Colonic mucosa (tissue), 4 donors: Measurements from ENCODE around the gene SLC2A11. TPM values are rescaled to one million over a fixed set of nuclear protein-coding genes. Genes with fewer than 3 reads are reported as not detected.

ENCODE experiments used
- DNase-seq: peaks from one replicate; pipeline ENCODE4 v3.0.0-alpha.2; 2020
- H3K27ac ChIP-seq: fragments of 200-600 bp; one replicate; pipeline ENCODE4 v1.8.0; 2021
- H3K27me3 ChIP-seq: fragments of 200-600 bp; one replicate; pipeline ENCODE4 v1.8.0; 2021
- H3K36me3 ChIP-seq: fragments of 200-600 bp; one replicate; pipeline ENCODE4 v1.8.0; 2021
- H3K4me1 ChIP-seq: fragments of 200-600 bp; one replicate; pipeline ENCODE4 v1.8.0; 2021; ENCODE audit warnings: mild to moderate bottlenecking
- H3K4me3 ChIP-seq: fragments of 200-600 bp; one replicate; pipeline ENCODE4 v1.8.0; 2021
- H3K9ac ChIP-seq, 2 donors: one replicate each; pipeline ENCODE4 v1.7.0; 2013; ENCODE audit warnings: control low read depth in 2 of 2, low read depth in 2 of 2, low read length in 2 of 2
- H3K9me3 ChIP-seq: fragments of 200-600 bp; one replicate; pipeline ENCODE4 v1.8.0; 2021
- CTCF ChIP-seq: fragments of 200-600 bp; IDR thresholded peaks from one replicate; pipeline ENCODE4 v1.8.0; 2022; ENCODE audit warnings: antibody characterized with exemption, mild to moderate bottlenecking
- intact Hi-C: fragments of 100-400 bp; cut with DNase I; formaldehyde crosslinking; loops from one replicate; pipeline ENCODE4 v1.14.1; 2022
- total RNA-seq, 2 donors: library from RNA; stranded (reverse); fragmentation: NEBNext Ultra II Directional in 1 of 2; extraction: Animal tissue kit (Norgen Biotek cat#: 25700) in 1 of 2; gene quantifications; one replicate each; pipeline ENCODE4 v1.2.1, GENCODE V29; 2021
- donor health status: healthy.
- donor health status: DM: no; HTN: no; CAD: no.
- donor health status: DM: no; HTN: no; CAD: no.

The SLC2A11 gene
- total RNA-seq, 2 donors from 2014 or later, result 8.3 to 9.6 TPM

- DNase-seq, result no peak
- H3K36me3 ChIP-seq, result peaks cover 12% of the 10 kb centered on the region
These were observed 28.6 kb upstream of the SLC2A11 start for GRCh38 chr22:23828800-23829680.

GRCh38 chr22:23829845-23830372, 27.8 kb upstream of the SLC2A11 start:
- H3K27me3 ChIP-seq, result no peaks in the 10 kb centered on the region
- H3K4me3 ChIP-seq, result no peak overlapping the region
- no peak overlapping the region for H3K27ac ChIP-seq
- DNase-seq, result no peak
- H3K4me1 ChIP-seq, result no peaks in the 10 kb centered on the region
- no peaks in the 10 kb centered on the region for H3K9me3 ChIP-seq
- no peak overlapping the region for H3K9ac ChIP-seq
- TF ChIP-seq CTCF, result no peak
- peaks cover 6% of the 10 kb centered on the region for H3K36me3 ChIP-seq
- intact Hi-C loops, result no loop called here

More at GRCh38 chr22:23828800-23829680, 28.6 kb upstream of the SLC2A11 start:
- Histone ChIP-seq H3K27ac (no peak overlapping the region), H3K9ac (no peak overlapping the region), H3K27me3 (no peaks in the 10 kb centered on the region), H3K4me3 (no peak overlapping the region), H3K9me3 (no peaks in the 10 kb centered on the region), H3K4me1 (no peaks in the 10 kb centered on the region)
- intact Hi-C loops, result no loop called here
- TF ChIP-seq CTCF, result no peak

GRCh38 chr22:23831261-23831660, 26.4 kb upstream of the SLC2A11 start:
- no peaks in the 10 kb centered on the region for H3K27me3 ChIP-seq
- H3K9ac ChIP-seq, result no peak overlapping the region
- intact Hi-C loops, result no loop called here
- H3K36me3 ChIP-seq, result no peaks in the 10 kb centered on the region
- no peaks in the 10 kb centered on the region for H3K9me3 ChIP-seq
- no peak for TF ChIP-seq CTCF
- H3K27ac ChIP-seq, result no peak overlapping the region
- H3K4me3 ChIP-seq, result no peak overlapping the region
- H3K4me1 ChIP-seq, result no peaks in the 10 kb centered on the region
- no peak for DNase-seq

- H3K9ac ChIP-seq, result no peak overlapping the region
- H3K27me3 ChIP-seq, result no peaks in the 10 kb centered on the region
- no peak for TF ChIP-seq CTCF
- intact Hi-C loops, result no loop called here
- H3K27ac ChIP-seq, result no peak overlapping the region
- no peak overlapping the region for H3K4me3 ChIP-seq
- H3K36me3 ChIP-seq, result no peaks in the 10 kb centered on the region
- H3K4me1 ChIP-seq, result no peaks in the 10 kb centered on the region
- no peaks in the 10 kb centered on the region for H3K9me3 ChIP-seq
- DNase-seq, result no peak
These were observed 25.9 kb upstream of the SLC2A11 start for GRCh38 chr22:23831781-23832180.

- no peak overlapping the region for H3K4me3 ChIP-seq
- no peak overlapping the region for H3K27ac ChIP-seq
- intact Hi-C loops, result no loop called here
- H3K9ac ChIP-seq, result no peak overlapping the region
- H3K36me3 ChIP-seq, result no peaks in the 10 kb centered on the region
- TF ChIP-seq CTCF, result no peak
- H3K9me3 ChIP-seq, result no peaks in the 10 kb centered on the region
- H3K27me3 ChIP-seq, result no peaks in the 10 kb centered on the region
- no peaks in the 10 kb centered on the region for H3K4me1 ChIP-seq
- no peak for DNase-seq
These were observed 25.3 kb upstream of the SLC2A11 start for GRCh38 chr22:23832226-23833016.
